Measurements from ENCODE around the gene PDIA2.
A peak's percentile ranks its signal among the peaks of the same experiment; 100 is the strongest.

The PDIA2 gene

DNA sequence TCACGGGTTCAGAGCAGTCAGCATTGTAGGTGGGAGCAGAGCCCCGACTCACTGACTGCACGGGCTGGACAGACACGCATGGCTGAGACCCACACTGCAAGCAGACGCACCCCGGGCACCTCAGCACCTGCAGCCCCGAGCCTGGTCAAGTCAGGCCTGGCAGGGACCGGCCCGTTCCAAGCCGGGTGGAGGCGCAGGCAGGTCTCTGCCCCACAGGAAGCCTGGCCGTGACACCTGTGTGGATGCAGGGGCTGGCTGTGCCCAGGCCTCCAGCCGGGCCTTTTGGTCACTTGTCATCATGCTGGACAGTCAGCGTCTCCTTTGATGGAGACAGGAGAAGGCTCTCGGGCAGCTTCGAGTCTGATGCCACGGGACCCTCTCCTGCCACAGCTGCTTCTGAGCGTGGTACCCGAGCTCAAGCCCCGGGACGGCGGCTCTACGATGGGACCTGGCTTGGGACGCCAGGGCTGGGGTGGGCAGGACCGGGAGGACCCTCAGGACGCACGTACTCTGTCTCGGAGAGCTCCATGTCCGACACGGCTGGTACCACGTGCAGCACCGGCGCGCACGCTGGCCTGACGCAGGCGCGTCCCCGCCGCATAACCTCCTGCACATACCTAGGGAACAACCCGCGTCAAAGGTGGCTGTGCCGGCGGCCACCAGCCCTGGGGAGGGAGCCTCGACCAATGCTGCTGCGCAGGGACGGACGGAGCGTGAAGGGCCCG is 7.9 kb downstream of the PDIA2 start:
- Histone ChIP-seq H3K36me3 (peaks cover 24% of the 10 kb centered on the region), H3K27me3 (no peaks in the 10 kb centered on the region), H3K4me3 (ENCODE audit: low read depth, low read length) (no peak overlapping the region), H3K4me1 (no peaks in the 10 kb centered on the region), H3K9me3 (no peaks in the 10 kb centered on the region)
- TF ChIP-seq, protein P1, sequence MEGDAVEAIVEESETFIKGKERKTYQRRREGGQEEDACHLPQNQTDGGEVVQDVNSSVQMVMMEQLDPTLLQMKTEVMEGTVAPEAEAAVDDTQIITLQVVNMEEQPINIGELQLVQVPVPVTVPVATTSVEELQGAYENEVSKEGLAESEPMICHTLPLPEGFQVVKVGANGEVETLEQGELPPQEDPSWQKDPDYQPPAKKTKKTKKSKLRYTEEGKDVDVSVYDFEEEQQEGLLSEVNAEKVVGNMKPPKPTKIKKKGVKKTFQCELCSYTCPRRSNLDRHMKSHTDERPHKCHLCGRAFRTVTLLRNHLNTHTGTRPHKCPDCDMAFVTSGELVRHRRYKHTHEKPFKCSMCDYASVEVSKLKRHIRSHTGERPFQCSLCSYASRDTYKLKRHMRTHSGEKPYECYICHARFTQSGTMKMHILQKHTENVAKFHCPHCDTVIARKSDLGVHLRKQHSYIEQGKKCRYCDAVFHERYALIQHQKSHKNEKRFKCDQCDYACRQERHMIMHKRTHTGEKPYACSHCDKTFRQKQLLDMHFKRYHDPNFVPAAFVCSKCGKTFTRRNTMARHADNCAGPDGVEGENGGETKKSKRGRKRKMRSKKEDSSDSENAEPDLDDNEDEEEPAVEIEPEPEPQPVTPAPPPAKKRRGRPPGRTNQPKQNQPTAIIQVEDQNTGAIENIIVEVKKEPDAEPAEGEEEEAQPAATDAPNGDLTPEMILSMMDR (IDR thresholded peaks at IDR 0.05; ENCODE audit: low read depth, low read length), result no peak
- peak; percentile 15 for DNase-seq

DNA sequence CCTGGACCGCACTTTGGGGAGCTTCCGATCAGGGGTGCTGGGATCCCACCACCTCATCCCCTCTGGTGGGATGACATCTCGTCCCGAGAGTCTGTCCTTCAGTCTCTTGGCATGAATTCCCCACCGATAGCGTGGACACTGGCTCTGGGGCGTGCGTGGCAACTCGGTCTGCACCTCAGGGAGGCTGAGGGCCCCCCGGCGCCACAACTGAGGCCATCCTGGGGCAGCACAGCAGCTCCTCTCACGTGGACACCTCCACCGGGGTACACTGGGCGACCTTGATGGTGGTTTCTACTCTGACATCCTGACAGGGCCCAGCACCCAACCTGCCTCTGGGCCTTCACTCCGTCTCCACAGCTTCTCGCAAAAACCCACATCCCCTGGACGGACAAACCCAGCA is 8.6 kb downstream of the PDIA2 start:
- Histone ChIP-seq H3K4me3 (ENCODE audit: low read depth, low read length) (no peak overlapping the region), H3K9me3 (no peaks in the 10 kb centered on the region), H3K4me1 (no peaks in the 10 kb centered on the region), H3K27me3 (no peaks in the 10 kb centered on the region), H3K36me3 (peaks cover 21% of the 10 kb centered on the region)
- TF ChIP-seq, protein P1 (IDR thresholded peaks at IDR 0.05; ENCODE audit: low read depth, low read length), result no peak
- DNase-seq, result no peak

DNA sequence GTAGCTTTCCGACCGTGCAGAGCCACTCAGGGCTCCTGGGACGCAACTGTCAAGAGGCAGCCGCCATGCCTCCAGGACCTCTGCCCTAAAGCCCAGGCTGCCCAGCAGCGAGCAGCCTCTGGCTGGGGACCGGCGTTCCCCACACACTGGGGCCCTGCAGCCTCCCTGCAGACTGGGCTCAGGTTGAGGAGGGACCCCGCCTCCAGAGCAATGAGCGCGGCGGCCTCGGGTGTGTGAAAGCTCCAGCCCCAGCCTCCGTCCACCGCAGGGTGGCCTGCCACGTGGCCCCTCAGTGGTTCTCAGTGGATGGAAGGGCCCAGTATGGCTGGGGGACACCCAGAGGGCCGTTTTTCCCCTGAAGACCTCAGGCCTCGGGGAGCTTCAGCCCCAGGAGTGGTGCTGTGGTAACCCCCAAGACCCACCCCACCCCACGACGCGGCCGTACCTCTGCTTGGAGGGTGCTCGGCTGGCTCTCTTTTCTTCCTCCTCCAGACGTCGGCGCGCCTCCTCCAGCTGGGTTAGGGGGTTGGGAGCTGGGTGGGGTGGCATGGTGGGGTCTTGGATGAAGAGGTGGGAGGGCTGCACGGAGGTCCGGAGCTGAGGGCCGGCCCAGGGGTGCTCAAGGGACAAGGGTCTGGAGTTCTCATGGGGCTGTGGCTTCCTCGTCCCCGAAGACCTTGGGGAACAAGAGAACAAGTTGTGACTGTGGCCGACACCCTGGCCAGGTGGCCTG is 10.2 kb downstream of the PDIA2 start:
- no peak overlapping the region for H3K4me3 ChIP-seq (ENCODE audit: low read depth, low read length)
- H3K4me1 ChIP-seq, result no peaks in the 10 kb centered on the region
- H3K36me3 ChIP-seq, result peaks cover 7% of the 10 kb centered on the region
- no peaks in the 10 kb centered on the region for H3K27me3 ChIP-seq
- DNase-seq, result no peak
- H3K9me3 ChIP-seq, result no peaks in the 10 kb centered on the region
- TF ChIP-seq, protein P1 (IDR thresholded peaks at IDR 0.05; ENCODE audit: low read depth, low read length), result no peak

DNA sequence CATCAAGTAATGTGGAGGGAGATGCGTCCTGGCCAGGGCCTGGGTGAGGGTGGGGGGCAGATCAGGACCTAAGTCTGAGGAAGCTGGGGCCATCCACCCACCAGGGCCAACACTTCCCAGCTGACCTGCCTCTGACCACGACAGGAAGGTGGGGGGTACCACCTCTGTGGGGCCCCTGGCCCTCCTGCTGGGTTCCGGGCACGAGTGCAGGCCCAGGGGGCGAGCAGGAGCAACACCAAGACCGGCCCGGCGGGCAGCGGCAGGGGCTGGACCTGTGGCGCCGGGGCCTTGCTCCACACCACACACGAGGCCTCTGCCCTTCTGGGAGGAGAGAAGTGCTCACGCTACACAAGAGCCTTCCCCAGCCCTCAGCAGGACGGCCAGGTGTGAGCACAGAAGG is 13.3 kb downstream of the PDIA2 start:
- Histone ChIP-seq H3K4me3 (ENCODE audit: low read depth, low read length) (no peak overlapping the region), H3K36me3 (no peaks in the 10 kb centered on the region; the same call in none of the 2 replicates), H3K27me3 (no peaks in the 10 kb centered on the region), H3K9me3 (no peaks in the 10 kb centered on the region), H3K4me1 (no peaks in the 10 kb centered on the region)
- TF ChIP-seq, protein P1 (IDR thresholded peaks at IDR 0.05; ENCODE audit: low read depth, low read length), result no peak
- DNase-seq, result no peak

DNA sequence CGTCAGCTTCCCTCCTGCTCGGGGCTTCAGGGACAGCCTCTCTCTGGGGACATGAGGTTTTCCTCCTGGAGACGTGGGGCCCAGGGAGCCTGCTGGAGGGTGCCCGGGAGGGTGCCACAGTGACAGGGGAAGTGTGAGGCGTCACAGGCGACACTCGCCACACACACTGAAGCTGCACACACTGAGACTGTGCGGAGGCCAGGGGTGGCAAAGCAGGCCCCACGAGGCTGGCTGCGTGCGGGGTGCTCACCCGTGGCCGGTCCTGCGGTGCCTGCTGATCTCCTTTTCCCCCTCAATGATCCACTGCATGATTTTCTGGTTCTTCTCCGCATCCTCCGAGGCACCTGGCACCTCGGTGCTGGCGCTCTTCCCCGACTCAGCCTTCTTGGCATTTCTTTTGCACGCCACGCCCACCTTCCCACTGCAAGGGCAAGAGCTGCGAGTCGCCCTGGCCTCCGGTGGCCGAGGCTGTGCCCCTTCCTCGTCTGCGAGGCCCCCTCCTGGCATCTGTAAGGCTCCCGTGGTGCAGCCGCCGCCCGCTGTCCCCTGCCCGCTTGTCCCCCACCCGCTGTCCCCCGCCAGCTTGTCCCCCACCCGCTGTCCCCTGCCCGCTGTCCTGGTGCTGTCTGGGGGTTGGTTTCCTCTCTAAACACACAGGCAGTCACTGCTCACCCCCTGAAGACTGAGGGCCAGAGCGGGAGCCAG is 14.0 kb downstream of the PDIA2 start:
- no peak for DNase-seq

More for the DNA sequence above, 14.0 kb downstream of the PDIA2 start:
- TF ChIP-seq, protein P1 (IDR thresholded peaks at IDR 0.05; ENCODE audit: low read depth, low read length), result no peak
- H3K36me3 ChIP-seq, result no peaks in the 10 kb centered on the region; the same call in none of the 2 replicates
- no peaks in the 10 kb centered on the region for H3K4me1 ChIP-seq
- no peak overlapping the region for H3K4me3 ChIP-seq (ENCODE audit: low read depth, low read length)
- H3K27me3 ChIP-seq, result no peaks in the 10 kb centered on the region
- no peaks in the 10 kb centered on the region for H3K9me3 ChIP-seq
